HG03378 (cell line): ENCODE measurements around the gene UTP15.

Experiments
- ATAC-seq: cut with Tn5 transposase; IDR thresholded peaks from one replicate; pipeline ENCODE4 v1.9.1; 2021; ENCODE audit warnings: mild to moderate bottlenecking, moderate library complexity; ENCODE audit not compliant: unreplicated experiment

The UTP15 gene

DNA sequence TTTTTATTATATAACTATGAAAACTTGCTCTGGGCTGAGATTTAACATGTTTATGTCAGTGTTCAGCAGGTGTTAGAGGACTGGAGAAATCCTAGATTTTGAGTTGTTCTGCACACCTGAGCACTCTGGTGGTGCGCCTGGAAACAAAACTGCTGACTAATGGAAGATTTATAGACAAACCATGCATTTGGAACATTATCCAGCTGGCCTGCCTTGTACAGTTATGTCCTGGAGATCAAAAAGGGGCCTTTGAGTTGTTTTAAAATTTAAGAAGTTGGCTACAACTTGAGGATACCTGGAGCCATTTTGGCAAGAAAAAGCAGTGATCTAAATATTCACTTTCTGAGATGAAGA lies 54.8 kb downstream of the UTP15 start:
- no peak for ATAC-seq

DNA sequence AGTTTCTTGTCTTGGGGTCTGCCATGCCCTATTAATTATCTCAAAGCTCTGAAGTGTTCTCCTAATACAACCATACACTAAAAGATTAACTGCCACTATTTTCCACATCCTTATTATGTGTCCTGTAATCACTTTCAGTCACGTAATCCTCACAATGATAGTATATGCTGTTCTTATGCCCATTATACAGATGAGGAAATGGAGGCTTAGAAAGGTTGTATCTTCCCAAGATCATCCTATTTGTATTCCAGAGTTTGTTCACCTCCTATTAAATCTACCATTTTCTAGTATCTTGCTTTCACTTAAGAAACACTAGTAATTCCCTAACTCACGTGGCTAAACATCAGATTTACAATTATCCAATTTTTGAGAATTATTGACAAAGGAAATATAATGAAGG lies 57.5 kb downstream of the UTP15 start:
- ATAC-seq, result no peak

DNA sequence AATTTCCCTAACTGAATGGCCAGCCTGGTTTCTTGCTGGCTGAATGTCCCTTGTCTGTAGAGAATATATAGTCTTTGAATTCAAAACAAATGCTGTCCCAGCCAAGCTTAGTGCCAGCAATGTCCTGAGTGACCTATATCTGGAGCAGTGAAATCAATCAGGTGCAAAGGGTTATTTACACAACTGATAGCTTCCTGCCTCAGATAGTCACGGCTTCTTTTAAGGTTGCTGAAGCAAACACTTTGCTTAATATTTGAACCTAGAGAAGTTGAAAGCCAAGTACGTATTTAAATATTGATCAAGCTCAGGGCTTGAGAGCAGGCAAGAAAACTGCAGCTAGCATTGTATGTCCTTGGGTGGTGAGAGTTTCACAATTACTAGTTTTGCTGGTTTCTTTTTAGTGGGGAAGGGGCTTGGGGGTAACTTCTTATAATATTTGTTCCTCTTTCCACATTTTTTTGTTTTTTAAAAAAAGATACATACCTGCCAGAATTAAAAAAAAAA lies 58.4 kb downstream of the UTP15 start:
- no peak for ATAC-seq

DNA sequence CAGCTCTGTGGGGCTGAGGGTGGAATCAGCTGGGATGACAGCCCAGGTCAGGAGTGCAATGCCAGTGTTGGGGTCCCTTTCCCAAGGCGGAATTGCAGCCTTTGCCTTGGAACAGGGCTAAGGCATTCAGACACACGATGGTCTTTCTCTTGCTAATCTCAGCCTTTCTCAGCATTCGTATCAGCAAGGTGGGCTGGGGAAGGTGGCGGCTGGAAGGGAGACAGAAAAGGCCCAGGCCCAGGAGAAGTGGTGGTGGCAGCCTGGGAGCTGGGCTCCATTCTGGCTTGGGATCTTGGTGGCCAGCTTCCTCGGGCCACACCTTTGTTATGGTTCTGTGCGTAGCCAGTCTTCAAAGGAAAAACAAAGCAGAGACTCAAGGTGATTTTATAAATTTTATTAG lies 59.3 kb downstream of the UTP15 start:
- no peak for ATAC-seq

DNA sequence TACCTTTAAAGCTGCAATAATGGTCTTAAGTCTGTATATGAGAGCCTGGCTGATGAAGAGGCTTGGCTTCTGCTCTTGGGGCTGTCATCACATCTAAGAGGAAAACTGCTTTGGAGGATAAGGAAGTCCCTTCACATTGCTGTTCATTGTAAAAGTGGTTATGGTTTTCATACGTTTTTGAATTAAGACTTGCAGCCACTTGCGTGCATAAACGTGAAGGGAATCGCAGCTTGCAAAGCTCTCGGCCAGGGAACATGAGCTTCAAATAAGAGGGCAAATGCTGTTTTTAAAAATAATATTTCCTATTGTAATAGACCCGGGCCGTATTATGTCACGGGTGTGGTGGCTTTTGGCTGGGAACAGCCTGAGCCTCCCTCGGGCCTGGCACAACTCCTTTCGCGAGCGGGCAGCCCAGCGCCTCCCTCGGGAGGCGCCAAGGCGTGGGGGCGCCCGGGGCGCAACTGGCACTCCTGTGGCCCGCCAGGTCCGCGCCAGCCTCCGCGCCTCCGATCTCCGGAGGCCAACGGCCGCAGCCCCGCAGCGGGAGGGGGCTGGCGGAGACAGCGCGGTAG lies 59.9 kb downstream of the UTP15 start:
- no peak for ATAC-seq

DNA sequence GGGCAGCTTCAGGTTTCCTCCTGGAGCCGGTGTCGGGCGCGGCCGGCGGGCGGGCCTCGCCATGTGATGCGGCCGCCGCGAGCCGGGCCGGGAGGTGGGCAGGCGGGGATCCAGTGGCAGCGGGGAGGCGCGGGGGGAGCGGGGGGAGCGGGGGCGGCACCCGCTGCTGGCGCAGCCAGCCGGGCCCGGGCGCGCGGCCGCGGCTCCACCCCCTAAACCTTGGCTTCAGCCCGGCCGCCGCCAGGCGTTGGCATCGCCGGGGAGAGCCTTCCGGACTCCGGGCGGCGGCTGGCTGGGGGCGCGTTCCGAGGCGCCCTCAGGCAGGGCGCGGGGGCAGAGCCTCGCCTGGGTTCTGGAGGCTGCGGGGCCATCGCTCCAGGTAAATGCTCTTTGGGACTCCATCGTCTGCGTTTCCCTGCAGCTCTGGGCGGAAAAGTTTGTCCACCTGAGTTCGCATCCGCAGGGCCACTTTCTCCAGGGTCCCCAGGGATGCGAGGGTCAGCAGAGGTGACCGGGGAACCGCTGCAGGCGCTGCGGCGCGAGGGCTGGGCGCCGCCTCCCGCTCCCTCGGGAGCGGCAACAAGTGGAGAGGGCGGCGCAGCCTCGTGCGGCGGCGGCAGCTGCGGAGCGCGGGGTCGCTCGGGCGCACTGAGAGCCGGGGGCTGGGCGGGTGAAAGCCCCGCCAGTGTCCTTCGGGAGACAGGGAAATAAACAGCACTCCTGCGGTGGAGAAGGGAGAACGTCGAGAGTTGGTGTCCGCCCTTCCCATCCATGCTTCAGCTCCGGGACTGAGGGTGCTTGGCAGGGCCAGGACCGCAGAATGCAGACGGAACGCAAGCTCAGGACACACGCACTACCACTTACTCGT lies 60.6 kb downstream of the UTP15 start, which contains the start of gene ARHGEF28:
Gene ARHGEF28, plus strand, starts transcription at position 253 of the 868 bp plus-strand sequence. CDS start 58,656 bp downstream, outside the sequence.
- ATAC-seq, result no peak

DNA sequence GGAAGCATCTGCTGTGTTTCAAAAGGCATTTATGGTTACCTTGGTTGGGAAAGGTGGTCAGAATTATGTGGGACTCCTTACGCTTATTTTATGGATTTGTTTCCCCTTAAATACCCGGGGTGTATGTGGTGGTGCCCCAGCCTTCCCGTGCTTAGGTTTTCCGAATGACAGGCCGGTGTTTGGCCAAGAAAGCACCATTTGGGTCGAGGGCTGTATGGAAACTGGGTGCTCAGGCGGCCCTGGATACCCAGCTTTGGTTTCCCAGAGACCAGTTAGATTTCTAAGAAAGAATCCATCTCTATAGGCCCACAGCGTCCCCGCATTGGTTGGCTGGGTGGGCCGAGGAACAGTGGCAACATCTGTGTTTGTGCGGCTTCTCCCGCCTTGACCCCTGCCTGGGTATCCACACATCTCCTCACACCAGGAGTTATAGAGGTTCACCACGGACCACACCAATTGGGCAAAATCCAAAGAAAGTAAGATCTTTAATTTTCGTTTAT lies 61.3 kb downstream of the UTP15 start:
- no peak for ATAC-seq

DNA sequence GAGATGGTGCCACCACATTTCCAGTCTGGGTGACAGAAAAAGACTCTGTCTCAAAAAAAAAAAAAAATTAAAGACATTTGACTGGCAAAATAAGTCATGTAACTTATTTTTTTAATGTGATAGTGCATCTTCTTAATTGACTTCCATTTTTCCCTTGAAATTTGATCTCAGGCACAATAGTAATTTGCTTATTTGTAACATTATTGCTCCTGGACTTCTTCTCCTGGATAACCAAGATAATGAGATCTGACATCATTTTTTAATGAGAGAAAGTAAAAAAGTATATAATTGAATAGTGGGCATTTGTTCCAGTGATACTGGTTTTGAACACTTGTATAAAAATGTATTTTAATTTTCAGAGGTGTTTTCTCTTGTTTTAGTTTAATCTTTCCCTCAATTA lies 63.9 kb downstream of the UTP15 start:
- no peak for ATAC-seq

DNA sequence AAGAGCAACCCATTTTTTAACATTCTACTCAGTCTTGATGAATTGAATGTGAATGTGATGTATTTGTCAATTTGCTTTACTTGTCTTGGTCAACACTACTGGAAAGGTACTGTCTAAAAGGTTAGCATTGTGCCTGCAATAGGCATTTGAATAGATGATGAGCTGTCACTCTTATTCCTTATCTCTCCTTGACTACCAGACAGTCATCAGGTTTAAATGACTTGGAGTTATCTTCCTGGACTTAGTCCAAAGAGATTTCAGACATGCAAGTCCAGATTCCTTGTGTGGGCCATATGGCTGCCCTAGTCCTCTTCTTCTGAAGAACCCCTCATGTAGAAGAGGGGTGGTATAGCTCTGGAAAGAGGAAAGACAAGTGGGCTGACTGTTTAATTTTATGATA lies 65.2 kb downstream of the UTP15 start:
- ATAC-seq, result no peak

DNA sequence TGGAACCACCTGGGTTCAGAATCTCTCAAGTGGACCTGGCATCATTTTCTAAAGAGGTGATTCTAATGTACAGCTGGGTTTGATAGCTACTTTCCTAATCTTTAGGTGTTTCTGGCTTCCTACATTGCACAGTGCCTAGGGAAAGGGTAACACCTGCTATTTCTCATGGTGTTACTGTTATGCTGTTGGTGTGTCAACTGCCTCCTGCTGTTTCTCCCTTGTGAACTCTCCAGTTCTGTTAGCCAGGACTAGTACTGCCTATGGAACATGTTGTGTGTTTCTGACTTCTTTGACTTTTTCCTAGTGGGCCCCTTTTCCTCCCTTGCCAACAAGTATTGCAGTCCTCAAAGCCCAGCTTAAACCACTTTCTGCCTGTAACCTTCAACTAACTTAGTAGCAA lies 66.0 kb downstream of the UTP15 start:
- no peak for ATAC-seq
